IPS DF 4.7 (cell line): ENCODE data around the gene RAC2.

Experiments used
- DNase-seq: peaks from one replicate; pipeline ENCODE4 v3.0.0-alpha.2; 2013; ENCODE audit warnings: low spot score; ENCODE audit errors: extremely low read depth

RAC2 gene

DNA sequence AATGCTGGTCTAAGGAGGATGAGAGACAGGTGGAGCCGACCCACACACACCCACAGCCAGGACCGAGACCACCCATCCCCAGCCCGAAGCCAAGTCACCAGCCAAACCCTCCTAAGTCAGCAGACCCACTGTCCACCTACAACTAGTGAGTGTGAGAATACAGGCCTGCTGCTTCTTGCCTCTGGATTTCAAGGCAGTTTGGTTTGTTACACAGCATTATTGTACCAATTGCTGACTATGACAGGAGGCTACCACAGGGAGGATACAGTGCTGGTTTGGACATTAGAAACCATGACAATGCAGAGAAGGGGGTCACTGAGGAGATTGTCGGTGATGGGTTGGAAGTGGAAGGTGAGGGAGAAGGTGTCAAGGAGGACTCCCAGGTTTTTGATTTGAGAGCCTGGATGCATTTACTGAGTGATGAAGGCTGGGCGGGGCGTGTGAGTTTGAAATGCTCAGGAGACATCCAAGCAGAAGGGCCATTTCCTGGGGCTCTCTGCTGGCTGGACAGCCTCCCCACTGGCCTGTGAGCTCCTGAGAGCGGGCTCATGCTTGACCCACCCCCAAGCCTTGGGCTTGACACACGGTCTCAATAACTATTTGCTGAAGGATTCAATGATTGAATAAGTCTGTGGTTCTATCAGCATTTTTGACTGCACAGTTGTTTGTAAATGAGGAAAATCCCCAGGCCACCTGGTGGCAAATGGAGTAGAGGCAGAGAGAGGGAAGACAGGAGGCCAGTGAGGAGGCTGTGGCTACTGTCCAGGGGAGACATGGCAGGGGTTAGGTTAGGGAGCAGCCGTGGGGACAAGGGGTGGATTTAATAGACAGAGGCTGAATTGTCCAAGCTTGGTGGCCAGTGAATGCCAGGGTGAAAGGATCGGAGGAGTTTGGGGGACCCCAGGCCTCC lies 22.4 kb downstream of the RAC2 start:
- no peak for DNase-seq

DNA sequence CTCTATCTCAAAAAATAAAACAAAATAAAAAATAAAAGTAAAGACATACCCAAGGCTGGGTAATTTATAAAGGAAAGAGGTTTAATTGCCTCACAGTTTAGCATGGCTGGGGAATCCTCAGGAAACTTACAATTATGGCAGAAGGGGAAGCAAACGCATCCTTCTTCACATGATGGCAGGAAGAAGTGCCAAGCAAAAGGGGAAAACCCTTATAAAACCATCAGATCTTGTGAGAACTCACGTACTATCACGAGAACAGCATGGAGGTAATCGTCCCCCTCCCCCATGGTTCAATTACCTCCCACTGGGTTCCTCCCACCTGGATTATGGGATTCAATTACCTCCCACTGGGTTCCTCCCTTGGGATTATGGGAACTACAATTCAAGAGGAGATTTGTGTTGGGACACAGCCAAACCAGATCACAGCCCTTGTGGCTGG lies 23.5 kb downstream of the RAC2 start:
- DNase-seq = no peak

DNA sequence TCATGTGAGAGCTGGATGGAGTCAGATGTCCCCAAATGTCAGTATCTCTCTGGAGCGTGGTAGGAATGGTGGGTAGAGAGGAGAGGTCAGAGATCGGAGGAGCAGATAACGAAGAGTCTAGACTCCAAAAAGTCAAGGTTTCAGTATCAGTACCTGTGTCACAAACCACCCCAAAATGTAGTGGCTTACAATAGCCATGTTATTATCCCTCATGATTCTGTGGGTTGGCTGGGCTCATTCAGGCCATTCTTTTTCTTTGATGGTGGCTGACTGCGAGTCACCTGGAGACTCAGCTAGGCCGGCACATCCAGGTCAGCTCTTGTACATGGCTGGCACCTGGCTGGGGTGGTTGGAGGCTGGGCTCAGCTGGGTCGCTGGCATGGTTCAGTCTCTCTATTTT lies 24.5 kb downstream of the RAC2 start:
- no peak for DNase-seq

DNA sequence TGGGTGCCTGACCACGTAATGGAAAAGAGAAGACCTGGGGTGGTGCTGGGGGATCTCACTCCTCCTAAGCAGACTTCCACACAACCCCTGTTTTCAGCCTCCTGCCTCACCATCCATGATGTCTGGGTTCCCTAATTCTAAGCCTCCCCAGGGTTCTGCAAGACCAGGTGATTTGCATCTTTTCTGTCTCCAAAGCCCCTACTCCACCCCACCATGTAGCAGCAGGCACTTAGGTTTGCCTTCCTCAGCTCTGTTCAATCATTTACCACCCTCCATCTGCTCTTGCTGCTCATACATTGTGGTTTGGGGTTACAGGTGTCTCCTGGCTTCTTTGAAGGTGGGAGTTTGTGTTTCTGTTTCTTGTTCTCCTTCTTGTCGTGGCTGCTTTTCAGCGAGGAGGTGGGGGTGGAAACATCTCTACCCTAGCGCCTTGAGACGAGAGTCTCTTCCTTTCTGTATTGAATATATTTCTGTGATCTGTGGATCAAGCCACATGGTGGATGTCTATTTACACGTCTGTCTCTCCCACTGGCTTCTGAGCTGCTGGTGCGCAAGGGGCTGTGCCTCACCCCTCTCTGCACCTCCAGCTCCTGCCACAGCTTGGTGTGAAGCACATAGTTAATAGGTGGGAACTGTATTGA lies 25.2 kb downstream of the RAC2 start:
- no peak for DNase-seq

DNA sequence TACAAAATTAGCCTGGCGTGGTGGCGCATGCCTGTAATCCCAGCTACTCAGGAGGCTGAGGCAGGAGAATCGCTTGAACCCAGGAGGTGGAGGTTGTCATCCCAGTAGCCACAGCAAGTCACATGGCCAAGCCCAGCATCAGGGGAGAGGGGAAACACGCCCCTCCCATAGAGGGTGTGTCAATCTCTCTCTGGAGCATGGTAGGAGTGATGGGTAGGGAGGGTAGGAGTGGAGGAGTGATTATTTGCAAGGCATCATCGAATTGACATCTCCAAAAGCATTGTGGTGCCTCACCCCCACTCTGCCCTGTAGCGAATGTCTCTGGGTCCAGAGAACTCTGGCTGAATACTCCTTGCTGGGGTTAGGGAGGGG lies 25.7 kb downstream of the RAC2 start:
- no peak for DNase-seq

DNA sequence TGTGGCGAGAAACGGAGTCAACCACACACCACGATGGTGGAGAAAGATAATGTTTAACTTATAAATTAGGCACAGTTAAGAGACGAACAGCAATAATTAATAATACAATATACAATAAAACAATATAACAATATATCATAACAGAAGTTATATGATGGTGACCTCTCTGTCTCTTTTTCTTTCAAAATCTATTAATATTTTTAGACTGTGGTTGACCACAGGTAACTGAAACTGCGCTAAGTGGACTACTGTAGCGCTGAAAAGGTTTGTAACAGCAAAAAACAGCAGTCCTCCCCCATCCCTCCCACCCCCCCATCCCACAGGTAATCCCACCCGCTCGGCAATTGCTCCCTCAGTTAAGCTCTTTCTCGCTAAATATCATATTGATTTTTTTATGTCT lies 28.2 kb downstream of the RAC2 start:
- no peak for DNase-seq

DNA sequence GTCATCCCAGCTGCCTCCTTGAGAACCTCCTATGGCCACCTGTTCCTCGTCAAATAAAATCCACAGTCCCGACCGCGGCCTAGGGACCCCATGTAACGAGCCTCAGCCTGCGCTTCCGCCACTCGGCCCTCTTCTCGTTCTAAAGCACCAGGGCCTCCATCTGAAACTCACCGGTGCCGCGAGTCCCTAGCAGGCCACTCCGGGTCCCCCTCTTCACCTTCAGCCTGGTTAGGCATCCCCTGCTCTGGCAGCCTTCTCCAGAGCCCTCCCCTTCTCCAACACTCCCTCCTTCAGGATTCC lies 29.4 kb downstream of the RAC2 start:
- DNase-seq = no peak

DNA sequence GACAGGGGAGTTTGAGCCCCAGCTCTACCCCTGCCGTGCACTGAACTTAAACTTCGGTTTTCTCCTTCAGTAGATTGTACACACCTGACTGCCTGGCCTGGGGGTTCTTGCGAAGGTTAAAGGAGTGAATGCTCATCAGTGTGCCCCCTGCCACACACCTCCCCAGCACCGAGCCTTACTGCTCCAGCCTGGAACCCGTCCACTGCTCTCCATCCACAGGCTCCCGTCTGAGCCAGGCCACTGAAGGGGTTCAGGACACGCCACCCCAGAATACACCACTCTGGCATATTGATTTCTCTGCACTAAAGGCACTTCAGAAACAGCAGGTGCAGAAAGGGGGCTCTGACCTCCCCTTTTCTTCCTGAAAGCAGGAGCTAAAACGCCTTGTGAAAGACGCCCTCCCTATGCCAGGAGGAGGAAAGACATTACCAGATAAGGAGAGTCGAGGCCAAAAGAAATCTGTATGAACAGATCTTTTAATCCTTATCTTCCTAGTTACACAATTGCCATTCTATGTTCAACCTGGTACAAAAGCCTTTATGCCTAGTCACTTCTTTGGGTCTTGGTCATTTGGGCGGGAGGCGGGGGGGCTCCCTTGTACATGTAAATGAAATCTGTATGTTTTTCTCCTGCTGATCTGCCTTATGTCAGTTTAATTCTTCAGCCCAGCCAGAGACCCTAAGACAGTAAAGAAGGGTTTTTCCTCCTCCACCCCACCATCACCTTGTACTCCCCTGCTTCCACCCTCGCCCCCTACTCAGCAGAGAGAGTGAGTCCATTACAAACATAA lies 29.9 kb downstream of the RAC2 start:
- DNase-seq = no peak

DNA sequence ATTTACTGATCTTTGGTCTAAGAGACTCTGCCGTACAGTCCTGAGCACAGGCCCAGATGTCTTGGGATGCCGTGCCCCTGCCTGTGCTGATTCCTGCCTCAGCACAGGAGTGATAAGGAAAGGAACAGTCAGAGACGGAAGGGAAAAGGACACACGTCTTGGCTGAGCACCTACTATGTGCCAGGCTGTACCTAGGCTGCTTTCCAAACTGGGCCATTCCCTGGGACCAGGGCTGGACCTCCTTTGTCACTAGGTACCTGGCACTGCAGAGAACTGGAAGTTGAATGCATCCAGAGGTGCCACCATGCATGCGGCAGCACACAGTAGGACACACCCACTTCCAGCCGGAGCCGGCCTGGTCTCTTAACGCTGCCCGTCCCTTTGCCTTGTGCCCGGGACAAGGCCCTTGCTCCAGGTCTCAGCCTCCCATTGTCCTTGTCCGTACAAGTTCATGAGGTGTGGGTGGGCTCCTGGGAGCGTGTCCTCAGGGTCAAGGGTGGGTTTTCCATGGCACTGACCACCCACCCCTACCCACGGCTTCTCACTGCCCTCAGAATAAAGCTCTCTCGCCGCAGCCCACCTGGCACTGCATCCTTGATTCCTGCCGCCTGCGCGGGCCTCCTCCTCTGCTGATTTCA lies 30.7 kb downstream of the RAC2 start:
- no peak for DNase-seq

DNA sequence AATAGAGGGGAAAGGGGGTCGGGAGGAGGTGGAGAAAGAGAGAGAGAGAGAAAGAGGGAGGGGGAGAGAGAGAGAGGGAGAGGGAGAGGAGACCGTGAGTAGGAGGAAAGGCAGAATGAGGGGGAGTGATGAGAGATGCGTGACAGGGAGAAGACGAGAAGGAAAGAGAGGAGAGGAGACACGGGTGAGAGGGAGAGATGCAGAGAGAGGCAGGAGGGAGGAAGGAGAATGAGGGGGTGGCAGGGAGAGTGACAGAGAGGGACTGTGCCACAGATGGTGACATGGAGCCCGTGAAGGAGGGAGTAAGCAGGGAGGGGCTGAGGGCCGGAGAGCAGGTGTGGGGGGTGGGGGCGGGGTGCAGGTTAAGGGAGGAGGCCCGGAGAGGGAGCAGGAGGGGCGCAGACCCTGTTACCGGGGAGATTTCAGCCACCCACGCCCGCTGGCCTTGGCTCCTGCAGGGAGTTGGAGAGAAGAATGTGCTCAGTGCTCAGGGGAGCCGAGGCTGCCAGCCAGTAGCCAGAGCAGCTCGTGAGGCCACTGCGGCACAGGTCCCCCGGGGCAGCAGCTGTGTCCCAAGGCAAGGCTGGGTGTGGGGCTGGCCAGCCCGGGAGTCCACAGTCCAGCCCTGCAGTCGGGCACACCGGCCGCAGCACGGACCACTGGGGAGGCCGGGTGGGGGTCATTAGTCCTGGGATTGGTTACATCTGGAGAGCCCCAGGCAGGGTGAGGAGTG lies 31.7 kb downstream of the RAC2 start, which contains the start of gene SSTR3:
Gene SSTR3 (minus strand): TSS at position 304 of the 733 bp plus-strand sequence. CDS start 4,674 bp downstream, outside the sequence.
- no peak for DNase-seq

DNA sequence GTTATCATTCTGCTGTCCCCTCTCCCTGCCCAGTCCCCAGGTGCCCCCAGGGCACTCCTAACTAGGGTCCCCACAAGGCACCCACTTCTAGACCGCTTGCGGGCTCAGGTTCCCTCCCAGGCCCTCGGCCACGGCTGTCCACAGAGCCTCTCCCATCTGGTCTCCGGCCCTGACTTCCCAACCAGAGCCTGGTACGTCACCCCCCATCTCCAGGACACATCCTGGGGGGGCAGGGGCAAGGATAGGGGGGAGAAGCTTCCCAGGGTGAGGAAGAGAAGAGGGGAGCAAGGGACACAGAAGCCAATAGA lies 32.2 kb downstream of the RAC2 start:
- no peak for DNase-seq

DNA sequence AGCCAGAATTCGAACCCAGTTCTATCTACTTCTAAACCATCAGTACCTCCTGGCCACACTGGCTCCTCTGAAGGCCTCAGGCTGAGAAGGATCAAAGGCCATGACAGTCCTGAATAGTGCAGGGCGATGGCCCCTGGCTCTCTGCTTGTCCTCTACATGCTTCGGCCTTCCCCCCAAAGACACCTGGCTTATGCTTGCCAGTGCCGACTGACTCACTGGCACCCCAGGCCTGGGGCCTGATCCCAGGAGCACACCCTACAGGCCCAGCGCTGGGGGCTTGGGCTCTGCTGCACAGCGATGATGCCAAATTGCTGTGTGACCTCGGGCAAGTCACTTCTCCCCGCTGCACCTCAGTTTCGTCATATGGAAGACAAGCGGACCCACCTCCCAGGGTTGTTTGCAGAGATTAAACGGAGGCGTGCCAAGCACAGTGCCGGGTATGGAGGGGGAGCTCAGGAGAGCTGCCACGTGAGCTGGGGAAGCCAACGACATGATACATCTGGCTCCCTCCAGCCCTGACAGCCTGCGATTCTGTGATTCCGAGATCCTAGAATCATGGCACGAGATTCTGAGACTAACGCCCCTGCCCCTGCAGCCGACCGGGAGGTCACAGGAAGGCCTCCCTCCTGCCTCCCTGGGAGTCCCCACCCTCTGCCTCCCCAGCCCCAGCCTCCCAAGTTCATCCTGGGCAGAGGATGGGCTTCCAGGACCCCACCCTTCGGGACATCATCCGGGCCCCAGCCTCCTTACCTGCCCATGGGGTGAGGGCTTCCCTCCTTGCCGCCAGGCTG lies 32.8 kb downstream of the RAC2 start:
- DNase-seq = no peak

DNA sequence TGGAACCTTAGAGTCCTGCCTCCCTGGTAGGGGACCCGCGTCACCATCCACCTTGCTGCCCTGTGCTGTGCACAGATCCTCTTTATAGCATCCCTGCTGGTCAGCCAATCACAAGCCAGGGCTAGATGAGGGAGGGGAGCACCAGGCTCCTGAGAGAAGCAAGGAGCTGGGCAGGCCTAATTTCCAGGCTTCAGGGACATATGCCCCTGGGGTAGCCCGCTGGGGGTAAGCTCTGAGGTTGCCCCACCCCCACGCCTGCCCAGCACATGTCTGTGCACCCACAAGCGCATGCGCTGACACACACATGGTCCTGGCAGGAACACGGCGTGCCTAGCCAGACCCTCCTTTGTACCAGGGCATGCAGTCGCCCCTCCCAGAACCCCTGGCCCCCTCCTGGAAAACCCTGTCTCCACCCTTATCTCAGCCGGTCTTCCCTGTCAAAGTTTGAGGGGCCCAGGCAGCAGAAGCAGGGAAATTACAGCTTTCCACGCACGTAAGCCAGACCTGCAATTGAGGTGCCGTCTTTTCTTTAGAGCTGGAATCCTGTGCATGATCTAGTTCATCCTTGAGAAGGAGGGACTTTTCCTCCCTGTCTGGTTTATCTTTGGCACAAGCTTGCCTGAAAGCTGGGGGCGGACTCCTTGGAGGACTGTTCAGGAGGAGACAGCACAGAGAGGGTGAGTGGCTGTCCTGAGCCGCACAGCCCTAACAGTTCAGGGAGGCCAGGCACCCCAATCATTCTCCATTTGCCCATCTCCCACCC lies 33.8 kb downstream of the RAC2 start:
- DNase-seq = no peak

DNA sequence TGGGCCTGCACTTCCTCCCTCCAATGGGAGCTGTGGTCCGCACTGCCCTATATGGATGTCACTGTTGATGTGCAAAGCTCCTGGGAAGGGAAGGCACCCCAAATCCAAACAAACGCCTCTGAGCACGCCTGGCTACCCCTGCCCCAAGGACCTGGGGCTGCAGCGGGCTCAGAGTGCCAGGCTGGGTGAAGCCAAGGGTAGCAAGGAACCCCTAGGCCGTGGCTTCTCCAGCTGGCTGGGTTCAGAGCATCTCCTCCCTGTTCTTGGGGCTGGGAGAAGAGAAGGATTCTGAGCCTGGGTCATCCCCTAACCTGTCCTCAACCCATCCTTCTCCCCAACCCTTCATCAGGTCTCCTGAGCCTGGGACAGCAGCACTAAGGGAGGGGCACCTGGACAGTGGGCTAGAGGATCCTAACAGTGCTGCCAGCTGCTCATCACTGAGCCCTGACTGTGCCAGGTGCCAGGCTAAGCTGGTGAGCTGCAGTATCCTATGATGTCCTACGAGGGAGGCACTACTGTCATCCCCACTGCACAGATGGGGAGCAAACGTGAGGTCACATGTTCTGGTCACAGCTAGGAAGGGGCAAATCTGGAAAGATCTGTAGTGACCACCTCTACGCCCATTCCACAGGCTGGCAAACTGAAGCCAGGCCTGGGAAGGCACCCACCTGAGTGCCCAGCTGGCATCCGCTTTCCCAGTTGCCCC lies 34.8 kb downstream of the RAC2 start:
- DNase-seq = no peak

DNA sequence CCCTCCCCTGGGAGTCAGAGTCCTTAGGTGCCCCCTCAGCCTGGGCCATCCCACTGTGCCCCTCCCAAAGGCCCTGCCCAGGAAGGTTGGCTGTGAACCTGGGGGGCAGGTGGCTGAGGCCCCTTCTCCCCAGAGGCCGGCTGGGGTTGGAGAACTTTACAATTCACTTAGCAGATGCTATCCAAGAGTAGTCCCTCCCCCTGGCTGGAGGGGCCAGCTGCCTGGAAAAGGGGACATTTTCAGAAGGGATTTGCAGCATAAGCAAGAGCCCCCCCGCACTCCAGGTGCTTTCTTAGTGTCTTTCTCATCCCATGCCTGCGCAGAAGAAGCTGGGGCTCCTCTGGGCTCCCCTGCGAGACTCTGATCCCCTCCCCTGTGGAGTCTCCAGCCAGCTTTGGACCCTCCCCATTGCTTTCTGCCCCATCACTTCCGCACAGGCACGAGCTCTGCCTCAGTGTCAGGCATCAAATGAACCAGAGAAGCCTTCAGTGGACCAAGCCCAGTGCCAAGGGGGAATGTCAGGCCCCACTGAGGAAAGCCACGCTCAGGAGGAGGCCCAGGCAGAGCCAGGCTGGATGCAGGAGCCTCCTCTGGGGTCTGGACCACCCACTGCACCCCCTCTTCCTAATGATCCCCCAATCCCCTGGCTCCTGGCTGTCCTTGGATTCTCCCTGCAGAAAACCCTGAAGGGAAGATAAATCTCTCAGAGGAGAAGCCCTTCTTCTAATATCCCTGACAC lies 35.5 kb downstream of the RAC2 start:
- DNase-seq = no peak

DNA sequence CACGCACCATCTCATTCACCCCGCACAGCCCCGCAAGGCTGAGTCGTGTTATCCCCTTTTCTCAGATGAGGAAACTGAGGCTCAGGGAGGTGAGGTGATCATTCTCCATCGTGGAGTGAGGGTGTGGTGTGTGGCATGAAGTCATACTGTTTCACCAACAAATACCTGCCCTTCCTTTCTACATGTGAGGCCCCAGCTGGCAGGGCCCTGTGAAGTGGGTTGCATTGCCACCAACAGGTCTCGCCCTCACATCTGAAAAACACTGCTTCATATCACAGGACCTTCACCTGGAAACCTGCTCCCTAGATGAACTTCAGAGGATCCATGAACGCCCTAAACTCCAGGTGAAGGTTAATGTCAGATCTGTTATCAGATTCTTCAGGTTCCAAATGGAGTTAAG lies 36.1 kb downstream of the RAC2 start:
- no peak for DNase-seq

DNA sequence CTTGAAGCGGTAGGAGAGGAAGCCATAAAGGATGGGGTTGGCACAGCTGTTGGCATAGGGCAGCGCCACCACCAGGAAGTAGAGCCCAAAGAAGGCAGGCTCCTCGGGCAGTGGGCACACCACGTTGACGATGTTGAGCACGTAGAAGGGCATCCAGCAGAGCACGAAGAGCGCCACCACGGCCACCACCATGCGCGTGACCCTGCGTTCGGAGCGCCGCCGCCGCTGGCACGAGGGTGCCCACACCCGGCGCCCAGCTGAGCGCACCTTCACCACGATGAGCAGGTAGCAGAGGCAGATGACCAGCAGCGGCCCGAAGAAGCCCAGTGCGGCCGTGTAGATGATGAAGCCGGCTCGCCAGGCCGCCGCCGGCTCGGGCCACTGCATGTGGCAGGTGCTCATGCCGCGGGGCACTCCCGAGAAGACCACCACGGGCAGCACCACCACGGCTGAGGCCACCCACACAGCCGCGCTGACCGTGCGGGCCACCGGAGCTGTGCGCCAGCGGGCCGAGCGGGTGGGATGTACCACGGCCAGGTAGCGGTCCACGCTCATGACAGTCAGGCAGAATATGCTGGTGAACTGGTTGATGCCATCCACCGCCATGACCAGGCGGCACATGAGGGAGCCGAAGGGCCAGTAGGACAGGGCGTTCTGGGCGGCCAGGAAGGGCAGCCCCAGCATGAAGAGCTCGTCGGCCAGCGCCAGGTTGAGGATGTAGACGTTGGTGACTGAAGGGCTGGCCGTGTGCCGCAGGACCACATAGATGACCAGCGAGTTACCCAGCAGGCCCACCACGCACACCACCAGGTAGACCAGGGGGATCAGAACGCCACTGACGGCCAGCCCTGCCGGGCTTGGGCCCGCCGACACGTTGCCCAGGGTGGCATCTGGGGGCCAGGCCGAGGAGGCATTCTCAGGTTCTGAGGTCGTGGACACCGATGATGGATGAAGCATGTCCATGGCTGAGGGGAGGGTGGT lies 36.9 kb downstream of the RAC2 start:
- no peak for DNase-seq
